ENCODE results near the gene CHMP4B.

DNA sequence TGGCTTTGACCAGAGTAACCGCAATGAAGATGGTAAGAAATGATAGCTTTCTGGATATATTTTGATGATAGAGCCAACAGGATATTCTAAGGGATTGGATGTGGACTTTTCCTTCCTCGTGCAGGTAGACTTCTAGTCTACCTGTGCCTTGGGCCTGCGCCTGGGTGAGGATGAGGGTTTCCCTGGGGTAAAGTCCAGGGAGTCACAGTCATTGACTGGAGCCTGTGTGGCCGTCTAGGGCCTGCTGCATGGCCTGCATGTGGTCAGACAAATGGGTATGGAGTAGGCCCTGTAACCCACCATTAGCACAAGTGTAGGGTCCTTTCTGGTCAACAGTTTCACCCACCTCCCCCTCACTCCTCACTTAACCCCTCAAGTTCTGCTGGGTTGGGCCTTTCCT is 12.7 kb upstream of the CHMP4B start:
- TF ChIP-seq, protein P1, sequence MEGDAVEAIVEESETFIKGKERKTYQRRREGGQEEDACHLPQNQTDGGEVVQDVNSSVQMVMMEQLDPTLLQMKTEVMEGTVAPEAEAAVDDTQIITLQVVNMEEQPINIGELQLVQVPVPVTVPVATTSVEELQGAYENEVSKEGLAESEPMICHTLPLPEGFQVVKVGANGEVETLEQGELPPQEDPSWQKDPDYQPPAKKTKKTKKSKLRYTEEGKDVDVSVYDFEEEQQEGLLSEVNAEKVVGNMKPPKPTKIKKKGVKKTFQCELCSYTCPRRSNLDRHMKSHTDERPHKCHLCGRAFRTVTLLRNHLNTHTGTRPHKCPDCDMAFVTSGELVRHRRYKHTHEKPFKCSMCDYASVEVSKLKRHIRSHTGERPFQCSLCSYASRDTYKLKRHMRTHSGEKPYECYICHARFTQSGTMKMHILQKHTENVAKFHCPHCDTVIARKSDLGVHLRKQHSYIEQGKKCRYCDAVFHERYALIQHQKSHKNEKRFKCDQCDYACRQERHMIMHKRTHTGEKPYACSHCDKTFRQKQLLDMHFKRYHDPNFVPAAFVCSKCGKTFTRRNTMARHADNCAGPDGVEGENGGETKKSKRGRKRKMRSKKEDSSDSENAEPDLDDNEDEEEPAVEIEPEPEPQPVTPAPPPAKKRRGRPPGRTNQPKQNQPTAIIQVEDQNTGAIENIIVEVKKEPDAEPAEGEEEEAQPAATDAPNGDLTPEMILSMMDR (IDR thresholded peaks at IDR 0.05): no peak
- no peak for TF ChIP-seq CHD2 (IDR thresholded peaks at IDR 0.05; ENCODE audit: low read length, partially characterized antibody)
- no peak for TF ChIP-seq POLR2AphosphoS5 (IDR thresholded peaks at IDR 0.05; ENCODE audit: low read depth, low read length)
- no peak for TF ChIP-seq EZH2phosphoT487 (IDR thresholded peaks at IDR 0.05; ENCODE audit: borderline replicate concordance, low read depth)
- no peak for TF ChIP-seq RAD21 (IDR thresholded peaks at IDR 0.05; ENCODE audit: low read length)
- TF ChIP-seq, protein P2, sequence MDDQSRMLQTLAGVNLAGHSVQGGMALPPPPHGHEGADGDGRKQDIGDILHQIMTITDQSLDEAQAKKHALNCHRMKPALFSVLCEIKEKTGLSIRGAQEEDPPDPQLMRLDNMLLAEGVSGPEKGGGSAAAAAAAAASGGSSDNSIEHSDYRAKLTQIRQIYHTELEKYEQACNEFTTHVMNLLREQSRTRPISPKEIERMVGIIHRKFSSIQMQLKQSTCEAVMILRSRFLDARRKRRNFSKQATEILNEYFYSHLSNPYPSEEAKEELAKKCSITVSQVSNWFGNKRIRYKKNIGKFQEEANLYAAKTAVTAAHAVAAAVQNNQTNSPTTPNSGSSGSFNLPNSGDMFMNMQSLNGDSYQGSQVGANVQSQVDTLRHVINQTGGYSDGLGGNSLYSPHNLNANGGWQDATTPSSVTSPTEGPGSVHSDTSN (IDR thresholded peaks at IDR 0.05): no peak
- TF ChIP-seq EP300 (IDR thresholded peaks at IDR 0.05; ENCODE audit: borderline replicate concordance in 1 of 2, low read depth in 1 of 2, low read length in 1 of 2): no peak
- no peak for TF ChIP-seq JUND (IDR thresholded peaks at IDR 0.05)
- TF ChIP-seq MXI1 (IDR thresholded peaks at IDR 0.05; ENCODE audit: low read depth, low read length): no peak
- no peak for TF ChIP-seq YY1 (IDR thresholded peaks at IDR 0.05; ENCODE audit: low read depth)
- no peak for TF ChIP-seq SIN3A (IDR thresholded peaks at IDR 0.05; ENCODE audit: borderline replicate concordance, low read depth, low read length)
- TF ChIP-seq FOXJ3 (CRISPR knock-in tag; IDR thresholded peaks at IDR 0.05): no peak
- no peak for TF ChIP-seq FOXM1 (IDR thresholded peaks at IDR 0.05; ENCODE audit: low read depth)
- TF ChIP-seq, protein P3, sequence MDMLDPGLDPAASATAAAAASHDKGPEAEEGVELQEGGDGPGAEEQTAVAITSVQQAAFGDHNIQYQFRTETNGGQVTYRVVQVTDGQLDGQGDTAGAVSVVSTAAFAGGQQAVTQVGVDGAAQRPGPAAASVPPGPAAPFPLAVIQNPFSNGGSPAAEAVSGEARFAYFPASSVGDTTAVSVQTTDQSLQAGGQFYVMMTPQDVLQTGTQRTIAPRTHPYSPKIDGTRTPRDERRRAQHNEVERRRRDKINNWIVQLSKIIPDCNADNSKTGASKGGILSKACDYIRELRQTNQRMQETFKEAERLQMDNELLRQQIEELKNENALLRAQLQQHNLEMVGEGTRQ (IDR thresholded peaks at IDR 0.05; ENCODE audit: borderline replicate concordance, low read depth, low read length): no peak

Data from SK-N-SH (cell line).